ENCODE measurements around the gene NKAIN4.

GRCh38 chr20:63246490-63247288 is 7.6 kb downstream of the NKAIN4 start:
- no peak for TF ChIP-seq CTCF (conservative IDR thresholded peaks at IDR 0.05 in 1 of 2, IDR thresholded peaks at IDR 0.05 in 1 of 2; ENCODE audit: extremely low read depth in 1 of 2, insufficient read depth in 1 of 2, low read depth in 1 of 2, low read length in 2 of 2)
- no peak for TF ChIP-seq EZH2 (IDR thresholded peaks at IDR 0.05; ENCODE audit: borderline replicate concordance, low read length)

All from mammary epithelial cell (primary cell).